HepG2 (cell line): Measurements from ENCODE around the gene SFTPB. TPM values are rescaled to one million over a fixed set of nuclear protein-coding genes. Genes with fewer than 3 reads are reported as not detected.

Experiments used
- ATAC-seq: fragments of 200-7000 bp; cut with Tn5 transposase; 3 replicates; pipeline ENCODE4 v1.9.1; 2020; ENCODE audit warnings: mild to moderate bottlenecking, moderate library complexity
- BruUV-seq: library from RNA; stranded (reverse); fragments of 400-500 nt; replicated peaks from 2 replicates; lab custom pipeline; 2021; lab: Mats Ljungman, UMichigan
- CTCF ChIA-PET: fragments of 300-600 bp; formaldehyde crosslinking; extraction: SDS; loops from one replicate; lab custom pipeline; 2021; ENCODE audit warnings: low total read pairs, inconsistent platforms, low intra/inter-chr PET ratio; lab: Yijun Ruan, JAX
- POLR2A ChIA-PET: fragments of 350-600 bp; sonication (Branson Sonifier 250); formaldehyde crosslinking; loops from one replicate; lab custom pipeline; 2020; ENCODE audit warnings: antibody characterized with exemption, inconsistent platforms; lab: Yijun Ruan, JAX
- DNase-seq: peaks from one replicate; pipeline ENCODE4 v3.0.0-alpha.2; 2015; ENCODE audit warnings: low spot score
- FAIRE-seq: peaks from 3 replicates; lab custom pipeline; 2011; peaks lifted over from hg19 to GRCh38; lab: Jason Lieb, UNC
- H2AFZ ChIP-seq: one replicate; pipeline ENCODE4 v1.6.1; 2011; ENCODE audit warnings: low read length, inconsistent platforms
- H3K27ac ChIP-seq: fragments of 300-600 bp; 3 replicates; pipeline ENCODE4 v1.8.0; 2011; ENCODE audit warnings: mixed run types, mild to moderate bottlenecking, mixed read lengths, low read length, inconsistent platforms; ENCODE audit not compliant: insufficient read depth; ENCODE audit errors: extremely low read length
- H3K27me3 ChIP-seq, 2 experiments: fragments of 200-600 bp in 1 of 2; 2 replicates in 1 of 2; 3 replicates in 1 of 2; pipeline versions ENCODE4 v1.6.0 to v1.8.0; 2011; ENCODE audit warnings: low read length in 2 of 2, mild to moderate bottlenecking in 2 of 2, moderate library complexity in 2 of 2, inconsistent platforms in 1 of 2; ENCODE audit not compliant: insufficient read depth in 2 of 2, control insufficient read depth in 1 of 2
- H3K36me3 ChIP-seq, 2 experiments: fragments of 200-600 bp in 1 of 2; replicated peaks in 1 of 2; 2 replicates in 1 of 2; 3 replicates in 1 of 2; pipeline versions ENCODE4 v1.5.1 to v1.8.0; 2011; ENCODE audit warnings: low read length in 2 of 2, inconsistent platforms in 1 of 2; ENCODE audit not compliant: insufficient read depth in 2 of 2, control insufficient read depth in 1 of 2
- H3K4me1 ChIP-seq: 2 replicates; pipeline ENCODE4 v1.5.1; 2012; ENCODE audit warnings: low read length, inconsistent platforms; ENCODE audit not compliant: insufficient read depth
- H3K4me2 ChIP-seq: 2 replicates; pipeline ENCODE4 v1.6.0; 2011; ENCODE audit warnings: low read depth, low read length, inconsistent platforms
- H3K4me3 ChIP-seq, 3 experiments: fragments of 200-600 bp in 1 of 3; sonication (generic), shearing (Covaris generic) in 1 of 3; replicated peaks in 1 of 3; 2 replicates each; pipeline ENCODE4 v1.5.1; 2011 to 2016; ENCODE audit warnings: low read length in 3 of 3, inconsistent platforms in 2 of 3, low read depth in 2 of 3, mild to moderate bottlenecking in 2 of 3, control low read depth in 1 of 3, mixed read lengths in 1 of 3; ENCODE audit not compliant: insufficient read depth in 1 of 3
- H3K79me2 ChIP-seq: one replicate; pipeline ENCODE4 v1.6.1; 2011; ENCODE audit warnings: low read length, inconsistent platforms; ENCODE audit not compliant: insufficient read depth
- H3K9ac ChIP-seq: 2 replicates; pipeline ENCODE4 v1.6.0; 2011; ENCODE audit warnings: mild to moderate bottlenecking, low read depth, low read length, inconsistent platforms; ENCODE audit not compliant: insufficient read depth
- H3K9me3 ChIP-seq: 2 replicates; pipeline ENCODE4 v1.5.1; 2012; ENCODE audit warnings: mild to moderate bottlenecking, low read length
- H4K20me1 ChIP-seq: 2 replicates; pipeline ENCODE4 v1.6.0; 2011; ENCODE audit warnings: inconsistent platforms, mild to moderate bottlenecking, low read length, moderate library complexity; ENCODE audit not compliant: insufficient read depth
- EEA1 ChIP-seq: sonication (generic); formaldehyde crosslinking; IDR thresholded peaks from 2 replicates; pipeline ENCODE4 v1.5.1; 2020; ENCODE audit warnings: mild to moderate bottlenecking, missing genetic modification reagents, borderline replicate concordance
- ELF3 ChIP-seq: IDR thresholded peaks from 2 replicates; pipeline ENCODE4 v1.6.1; 2016; ENCODE audit warnings: missing genetic modification reagents, missing compliant biosample characterization
- MBNL3 ChIP-seq: fragments of 250-450 bp; sonication (Bioruptor Pico); conservative IDR thresholded peaks from 2 replicates; pipeline ENCODE4 v1.8.0; 2022; ENCODE audit warnings: mild to moderate bottlenecking, inconsistent platforms
- TBP ChIP-seq: sonication (generic); formaldehyde crosslinking; IDR thresholded peaks from 2 replicates; pipeline ENCODE4 v1.5.0; 2020; ENCODE audit warnings: missing genetic modification reagents
- WGBS: methylation state at CpG from one replicate; pipeline ENCODE4 v1.1.6; 2017; ENCODE audit warnings: low lambda C conversion rate; 5-methylcytosine and 5-hydroxymethylcytosine counted together
- in situ Hi-C: cut with HindIII; loops from 2 replicates; pipeline ENCODE4 v1.10.0; 2017; ENCODE audit warnings: low pct_unique_long_range_greater_than_20kb; ENCODE audit not compliant: extremely low pct_ligation_motif_present
- intact Hi-C: fragments of 100-400 bp; cut with micrococcal nuclease; formaldehyde crosslinking; loops from one replicate; pipeline ENCODE4 v1.10.0; 2022; ENCODE audit not compliant: unreplicated experiment
- polyA plus RNA-seq, 8 experiments: library from polyadenylated mRNA; depleted of rRNA in 3 of 8; stranded (reverse) in 7 of 8; unstranded in 1 of 8; fragments of >200 nt; fragmentation: Illumina TruSeq in 4 of 8; extraction: Trizol in 4 of 8; gene quantifications; 2 replicates each; pipeline versions ENCODE4 v1.2.1 to v1.2.3, GENCODE V29; 2011 to 2016; ENCODE audit warnings: low read depth in 4 of 8, missing spikeins in 1 of 8, mixed read lengths in 1 of 8; ENCODE audit not compliant: insufficient read depth in 1 of 8
- total RNA-seq, 5 experiments: library from RNA; depleted of rRNA; stranded (reverse); fragments of >200 nt; fragmentation: Illumina TruSeq; extraction: Trizol; gene quantifications; 2 replicates each; pipeline ENCODE4 v1.2.3, GENCODE V29; 2016; ENCODE audit warnings: low read depth in 1 of 5
- TF ChIP-seq, protein P1 (sequence below): sonication (generic); formaldehyde crosslinking; IDR thresholded peaks from 2 replicates; pipeline ENCODE4 v1.4.0; 2020; ENCODE audit warnings: missing genetic modification reagents, borderline replicate concordance
- TF ChIP-seq, protein P2 (sequence below): sonication (generic); formaldehyde crosslinking; IDR thresholded peaks from 2 replicates; pipeline ENCODE4 v1.4.0; 2020; ENCODE audit warnings: missing genetic modification reagents, borderline replicate concordance

SFTPB gene
- total and polyA plus RNA-seq, 2 of the 13 experiments (the other 11 are each of a cell fraction or from before 2014, with no cell fraction given): not detected

DNA sequence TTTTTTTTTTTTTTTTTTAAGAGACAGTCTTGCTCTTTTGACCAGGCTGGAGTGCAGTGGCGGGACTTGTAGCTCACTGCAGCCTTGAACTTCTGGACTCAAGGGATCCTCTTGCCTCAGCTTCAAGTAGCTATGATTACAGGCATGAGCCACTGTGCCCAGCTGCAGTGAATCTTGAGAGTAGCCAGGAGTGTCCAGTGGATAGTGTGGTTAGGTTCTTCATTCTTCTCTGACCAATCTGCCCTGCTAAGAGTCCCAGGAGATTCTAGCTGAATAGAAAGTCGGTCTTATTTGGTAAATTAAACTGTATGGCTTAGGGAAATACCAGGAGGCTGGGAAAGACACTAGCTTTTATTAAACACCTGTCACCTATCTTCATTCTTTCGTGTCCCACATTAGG, 36.7 kb downstream of the SFTPB start:
- TF ChIP-seq, protein P1, sequence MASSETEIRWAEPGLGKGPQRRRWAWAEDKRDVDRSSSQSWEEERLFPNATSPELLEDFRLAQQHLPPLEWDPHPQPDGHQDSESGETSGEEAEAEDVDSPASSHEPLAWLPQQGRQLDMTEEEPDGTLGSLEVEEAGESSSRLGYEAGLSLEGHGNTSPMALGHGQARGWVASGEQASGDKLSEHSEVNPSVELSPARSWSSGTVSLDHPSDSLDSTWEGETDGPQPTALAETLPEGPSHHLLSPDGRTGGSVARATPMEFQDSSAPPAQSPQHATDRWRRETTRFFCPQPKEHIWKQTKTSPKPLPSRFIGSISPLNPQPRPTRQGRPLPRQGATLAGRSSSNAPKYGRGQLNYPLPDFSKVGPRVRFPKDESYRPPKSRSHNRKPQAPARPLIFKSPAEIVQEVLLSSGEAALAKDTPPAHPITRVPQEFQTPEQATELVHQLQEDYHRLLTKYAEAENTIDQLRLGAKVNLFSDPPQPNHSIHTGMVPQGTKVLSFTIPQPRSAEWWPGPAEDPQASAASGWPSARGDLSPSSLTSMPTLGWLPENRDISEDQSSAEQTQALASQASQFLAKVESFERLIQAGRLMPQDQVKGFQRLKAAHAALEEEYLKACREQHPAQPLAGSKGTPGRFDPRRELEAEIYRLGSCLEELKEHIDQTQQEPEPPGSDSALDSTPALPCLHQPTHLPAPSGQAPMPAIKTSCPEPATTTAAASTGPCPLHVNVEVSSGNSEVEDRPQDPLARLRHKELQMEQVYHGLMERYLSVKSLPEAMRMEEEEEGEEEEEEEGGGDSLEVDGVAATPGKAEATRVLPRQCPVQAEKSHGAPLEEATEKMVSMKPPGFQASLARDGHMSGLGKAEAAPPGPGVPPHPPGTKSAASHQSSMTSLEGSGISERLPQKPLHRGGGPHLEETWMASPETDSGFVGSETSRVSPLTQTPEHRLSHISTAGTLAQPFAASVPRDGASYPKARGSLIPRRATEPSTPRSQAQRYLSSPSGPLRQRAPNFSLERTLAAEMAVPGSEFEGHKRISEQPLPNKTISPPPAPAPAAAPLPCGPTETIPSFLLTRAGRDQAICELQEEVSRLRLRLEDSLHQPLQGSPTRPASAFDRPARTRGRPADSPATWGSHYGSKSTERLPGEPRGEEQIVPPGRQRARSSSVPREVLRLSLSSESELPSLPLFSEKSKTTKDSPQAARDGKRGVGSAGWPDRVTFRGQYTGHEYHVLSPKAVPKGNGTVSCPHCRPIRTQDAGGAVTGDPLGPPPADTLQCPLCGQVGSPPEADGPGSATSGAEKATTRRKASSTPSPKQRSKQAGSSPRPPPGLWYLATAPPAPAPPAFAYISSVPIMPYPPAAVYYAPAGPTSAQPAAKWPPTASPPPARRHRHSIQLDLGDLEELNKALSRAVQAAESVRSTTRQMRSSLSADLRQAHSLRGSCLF (CRISPR knock-in tag): no peak
- no peak for TF ChIP-seq TBP (CRISPR knock-in tag)
- TF ChIP-seq MBNL3: no peak
- no peak for TF ChIP-seq ELF3 (CRISPR knock-in tag)
- TF ChIP-seq, protein P2, sequence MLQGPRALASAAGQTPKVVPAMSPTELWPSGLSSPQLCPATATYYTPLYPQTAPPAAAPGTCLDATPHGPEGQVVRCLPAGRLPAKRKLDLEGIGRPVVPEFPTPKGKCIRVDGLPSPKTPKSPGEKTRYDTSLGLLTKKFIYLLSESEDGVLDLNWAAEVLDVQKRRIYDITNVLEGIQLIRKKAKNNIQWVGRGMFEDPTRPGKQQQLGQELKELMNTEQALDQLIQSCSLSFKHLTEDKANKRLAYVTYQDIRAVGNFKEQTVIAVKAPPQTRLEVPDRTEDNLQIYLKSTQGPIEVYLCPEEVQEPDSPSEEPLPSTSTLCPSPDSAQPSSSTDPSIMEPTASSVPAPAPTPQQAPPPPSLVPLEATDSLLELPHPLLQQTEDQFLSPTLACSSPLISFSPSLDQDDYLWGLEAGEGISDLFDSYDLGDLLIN: no peak
- no peak for TF ChIP-seq EEA1 (CRISPR knock-in tag)
- intact Hi-C loops (no loop called here), in situ Hi-C loops (no loop called here)
- no peak overlapping the region for H3K4me3 ChIP-seq
- no peaks in the 10 kb centered on the region for H3K27me3 ChIP-seq
- no TSS peak for BruUV-seq
- 97% methylated on average over 3 of the region's 3 CpGs for WGBS
- H3K4me2 ChIP-seq: no peak overlapping the region
- H3K79me2 ChIP-seq: peaks cover 8% of the 10 kb centered on the region
- ChIA-PET POLR2A (interaction anchor here (0.7 to 1.6 kb wide), 4 partner anchors 15 to 211 kb away, joined by 3 to 4 read pairs (median 3); partner anchors contain the start of genes ATOH8 and USP39), CTCF (no interaction called here)
- no peak overlapping the region for H3K9ac ChIP-seq
- H3K9me3 ChIP-seq: no peaks in the 10 kb centered on the region
- peaks cover 32 to 90% of the 10 kb centered on the region in 2 experiments for H3K36me3 ChIP-seq
- no peak overlapping the region for H3K27ac ChIP-seq
- H2AFZ ChIP-seq: no peak overlapping the region
- H3K4me1 ChIP-seq: no peaks in the 10 kb centered on the region
- FAIRE-seq (no peak), ATAC-seq (no peak), DNase-seq (no peak)
- H4K20me1 ChIP-seq: no peaks in the 10 kb centered on the region
